H1 (cell line): ENCODE results near the gene ROBO4.

Experiments used
- POLR2A ChIP-seq, 2 experiments: IDR thresholded peaks; 1 replicate in 1 of 2; 2 replicates in 1 of 2; pipeline ENCODE4 v1.6.1; 2011; ENCODE audit warnings: low read depth in 2 of 2, low read length in 2 of 2, mild to moderate bottlenecking in 2 of 2; ENCODE audit errors: control extremely low read depth in 1 of 2
- RFX5 ChIP-seq: IDR thresholded peaks from 2 replicates; pipeline ENCODE4 v1.6.1; 2011; ENCODE audit warnings: low read depth, low read length, improper control_type of control experiment, borderline replicate concordance
- YY1 ChIP-seq: IDR thresholded peaks from 2 replicates; pipeline ENCODE4 v1.6.1; 2011; ENCODE audit warnings: low read depth, mild to moderate bottlenecking, low read length
- TF ChIP-seq, protein P1 (sequence below), 3 experiments: IDR thresholded peaks; 1 replicate in 2 of 3; 2 replicates in 1 of 3; pipeline versions ENCODE4 v1.5.1 to v1.6.1; 2011; ENCODE audit warnings: low read length in 3 of 3, mild to moderate bottlenecking in 3 of 3, inconsistent platforms in 2 of 3, low read depth in 1 of 3, moderate library complexity in 1 of 3; ENCODE audit not compliant: insufficient read depth in 1 of 3; ENCODE audit errors: control extremely low read depth in 1 of 3

- TF ChIP-seq, protein P1, sequence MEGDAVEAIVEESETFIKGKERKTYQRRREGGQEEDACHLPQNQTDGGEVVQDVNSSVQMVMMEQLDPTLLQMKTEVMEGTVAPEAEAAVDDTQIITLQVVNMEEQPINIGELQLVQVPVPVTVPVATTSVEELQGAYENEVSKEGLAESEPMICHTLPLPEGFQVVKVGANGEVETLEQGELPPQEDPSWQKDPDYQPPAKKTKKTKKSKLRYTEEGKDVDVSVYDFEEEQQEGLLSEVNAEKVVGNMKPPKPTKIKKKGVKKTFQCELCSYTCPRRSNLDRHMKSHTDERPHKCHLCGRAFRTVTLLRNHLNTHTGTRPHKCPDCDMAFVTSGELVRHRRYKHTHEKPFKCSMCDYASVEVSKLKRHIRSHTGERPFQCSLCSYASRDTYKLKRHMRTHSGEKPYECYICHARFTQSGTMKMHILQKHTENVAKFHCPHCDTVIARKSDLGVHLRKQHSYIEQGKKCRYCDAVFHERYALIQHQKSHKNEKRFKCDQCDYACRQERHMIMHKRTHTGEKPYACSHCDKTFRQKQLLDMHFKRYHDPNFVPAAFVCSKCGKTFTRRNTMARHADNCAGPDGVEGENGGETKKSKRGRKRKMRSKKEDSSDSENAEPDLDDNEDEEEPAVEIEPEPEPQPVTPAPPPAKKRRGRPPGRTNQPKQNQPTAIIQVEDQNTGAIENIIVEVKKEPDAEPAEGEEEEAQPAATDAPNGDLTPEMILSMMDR (IDR thresholded peaks at IDR 0.05; ENCODE audit: control extremely low read depth in 1 of 3, insufficient read depth in 1 of 3, low read depth in 1 of 3, low read length in 3 of 3) = no peak
- TF ChIP-seq RFX5 = no peak
- TF ChIP-seq POLR2A (IDR thresholded peaks at IDR 0.05; ENCODE audit: control extremely low read depth in 1 of 2, low read depth in 2 of 2, low read length in 2 of 2) = no peak
- TF ChIP-seq YY1 = no peak
Measured at GRCh38 chr11:124874571-124875255, 23.0 kb downstream of the ROBO4 start.
